COLO668 (cell line): ENCODE measurements around the gene LUC7L.
A peak's percentile ranks its signal among the peaks of the same experiment; 100 is the strongest.
"Not testable (repeated sequence)": the region's sequence is repeated elsewhere in the genome, so short reads cannot be mapped to it uniquely, and the experiment has no call there.

ENCODE experiments used
- DNase-seq: peaks from one replicate; lab custom pipeline; 2025; ENCODE audit not compliant: unreplicated experiment; lab: John Stamatoyannopoulos, UW

Gene LUC7L

GRCh38 chr16:228852-229730, at the start of gene LUC7L:
TSS of gene LUC7L (minus strand) at chr16:229449. CDS start at chr16:229339, 110 bp downstream.
- peak; percentile 93 for DNase-seq

- DNase-seq, result peak; percentile 42
Measured at GRCh38 chr16:278863-279366, 49.7 kb upstream of the LUC7L start.

- no peak for DNase-seq
Measured at GRCh38 chr16:276426-277077, 47.3 kb upstream of the LUC7L start.

- no peak for DNase-seq
Measured at GRCh38 chr16:275786-276232, 46.6 kb upstream of the LUC7L start, which contains the start of gene RGS11. TSS of gene RGS11 (minus strand) at chr16:275944. CDS start at chr16:275911, 33 bp downstream.

GRCh38 chr16:275041-275641, 45.9 kb upstream of the LUC7L start:
- DNase-seq, result peak; percentile 30

- DNase-seq, result peak; percentile 21
Measured at GRCh38 chr16:273547-274421, 44.5 kb upstream of the LUC7L start.

- DNase-seq, result peak; percentile 20
Measured at GRCh38 chr16:272633-273546, 43.6 kb upstream of the LUC7L start.

- DNase-seq, result no peak
Measured at GRCh38 chr16:270381-271255, 41.4 kb upstream of the LUC7L start.

GRCh38 chr16:269061-269796, 40.0 kb upstream of the LUC7L start:
- DNase-seq, result no peak

GRCh38 chr16:268141-269053, 39.1 kb upstream of the LUC7L start:
- peak; percentile 22 for DNase-seq

GRCh38 chr16:267562-267961, 38.3 kb upstream of the LUC7L start:
- DNase-seq, result not testable (repeated sequence)

GRCh38 chr16:266258-267164, 37.3 kb upstream of the LUC7L start:
- no peak for DNase-seq

- DNase-seq, result no peak
Measured at GRCh38 chr16:265711-266110, 36.5 kb upstream of the LUC7L start.

- DNase-seq, result no peak
Measured at GRCh38 chr16:265002-265529, 35.8 kb upstream of the LUC7L start.

- no peak for DNase-seq
Measured at GRCh38 chr16:264440-264951, 35.2 kb upstream of the LUC7L start.
